Heart left ventricle (tissue), 13 donors: ENCODE data around the gene TLR3.

Experiments used
- POLR2A ChIP-seq, 2 donors: fragments of 450-650 bp; IDR thresholded peaks; one replicate each; pipeline ENCODE4 v1.6.1; 2017; ENCODE audit warnings: antibody characterized with exemption in 2 of 2, mild to moderate bottlenecking in 2 of 2, moderate library complexity in 2 of 2
- TF ChIP-seq, protein P1 (sequence below), 12 donors: fragments of 200-600 bp; sonication (generic) in 4 of 12; IDR thresholded peaks; one replicate each; pipeline versions ENCODE4 v1.5.0 to v1.8.0; 2018 to 2022; ENCODE audit warnings: antibody characterized with exemption in 12 of 12, mild to moderate bottlenecking in 5 of 12
- donor health status: ischemic (EF 13 %, LVEDD 7.1; RV severe dilation, severe dysfunction).
- donor health status: DM: no; HTN: yes; CAD: no.
- donor health status: DM: no; HTN: no; CAD: no.
- donor health status: ischemic (EF 25% LVEDD 6.9; RV normal size, moderate dysfunction).
- donor health status: ischemic (EF 25% LVEDD 5.7; RV mildly dilated, moderate dysfunction).
- donor health status: ischemic (EF 35%, LVEDD 5.7; RV mildly dilated, moderate dysfunction).
- donor health status: nonischemic (EF 11% LVEDD 7.7; RV severe dilation, severe dysfunction).
- donor health status: DM: yes; HTN: yes; CAD: no.
- donor health status: PGD.
- donor health status: ischemic (EF 29% LVEDD 5.4; RV normal size, mild dysfunction).
- donor health status: nonischemic (EF 23%, LVEDD 6.1; RV moderate dilation, normal function).

- TF ChIP-seq, protein P1, sequence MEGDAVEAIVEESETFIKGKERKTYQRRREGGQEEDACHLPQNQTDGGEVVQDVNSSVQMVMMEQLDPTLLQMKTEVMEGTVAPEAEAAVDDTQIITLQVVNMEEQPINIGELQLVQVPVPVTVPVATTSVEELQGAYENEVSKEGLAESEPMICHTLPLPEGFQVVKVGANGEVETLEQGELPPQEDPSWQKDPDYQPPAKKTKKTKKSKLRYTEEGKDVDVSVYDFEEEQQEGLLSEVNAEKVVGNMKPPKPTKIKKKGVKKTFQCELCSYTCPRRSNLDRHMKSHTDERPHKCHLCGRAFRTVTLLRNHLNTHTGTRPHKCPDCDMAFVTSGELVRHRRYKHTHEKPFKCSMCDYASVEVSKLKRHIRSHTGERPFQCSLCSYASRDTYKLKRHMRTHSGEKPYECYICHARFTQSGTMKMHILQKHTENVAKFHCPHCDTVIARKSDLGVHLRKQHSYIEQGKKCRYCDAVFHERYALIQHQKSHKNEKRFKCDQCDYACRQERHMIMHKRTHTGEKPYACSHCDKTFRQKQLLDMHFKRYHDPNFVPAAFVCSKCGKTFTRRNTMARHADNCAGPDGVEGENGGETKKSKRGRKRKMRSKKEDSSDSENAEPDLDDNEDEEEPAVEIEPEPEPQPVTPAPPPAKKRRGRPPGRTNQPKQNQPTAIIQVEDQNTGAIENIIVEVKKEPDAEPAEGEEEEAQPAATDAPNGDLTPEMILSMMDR (IDR thresholded peaks at IDR 0.05): no peak
- no peak for TF ChIP-seq POLR2A (IDR thresholded peaks at IDR 0.05)
Measured at GRCh38 chr4:186134257-186134656, 65.3 kb downstream of the TLR3 start.
